ENCODE results near the gene MAPRE2.
"Not testable (repeated sequence)": the region's sequence is repeated elsewhere in the genome, so short reads cannot be mapped to it uniquely, and the experiment has no call there.

The MAPRE2 gene

DNA sequence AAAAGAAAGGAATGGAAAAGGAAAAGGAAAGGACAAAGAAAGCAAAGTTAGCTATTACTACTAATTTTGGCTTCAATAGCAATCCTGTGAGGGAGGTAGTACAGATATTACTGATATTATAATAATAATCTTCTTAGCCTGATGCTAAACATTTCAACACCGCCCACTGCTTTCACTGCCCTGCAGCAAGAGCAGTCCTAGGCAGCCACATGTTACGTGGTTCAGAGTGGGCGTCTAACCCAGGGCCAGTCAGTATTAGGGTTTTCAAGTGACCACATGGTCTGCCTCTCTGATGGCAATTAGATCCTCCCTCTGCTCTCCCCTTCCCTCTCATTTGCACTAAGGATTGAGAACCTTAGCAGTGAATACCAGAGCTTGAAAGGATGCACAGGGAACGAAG is 116.0 kb downstream of the MAPRE2 start:
- no peak for DNase-seq

DNA sequence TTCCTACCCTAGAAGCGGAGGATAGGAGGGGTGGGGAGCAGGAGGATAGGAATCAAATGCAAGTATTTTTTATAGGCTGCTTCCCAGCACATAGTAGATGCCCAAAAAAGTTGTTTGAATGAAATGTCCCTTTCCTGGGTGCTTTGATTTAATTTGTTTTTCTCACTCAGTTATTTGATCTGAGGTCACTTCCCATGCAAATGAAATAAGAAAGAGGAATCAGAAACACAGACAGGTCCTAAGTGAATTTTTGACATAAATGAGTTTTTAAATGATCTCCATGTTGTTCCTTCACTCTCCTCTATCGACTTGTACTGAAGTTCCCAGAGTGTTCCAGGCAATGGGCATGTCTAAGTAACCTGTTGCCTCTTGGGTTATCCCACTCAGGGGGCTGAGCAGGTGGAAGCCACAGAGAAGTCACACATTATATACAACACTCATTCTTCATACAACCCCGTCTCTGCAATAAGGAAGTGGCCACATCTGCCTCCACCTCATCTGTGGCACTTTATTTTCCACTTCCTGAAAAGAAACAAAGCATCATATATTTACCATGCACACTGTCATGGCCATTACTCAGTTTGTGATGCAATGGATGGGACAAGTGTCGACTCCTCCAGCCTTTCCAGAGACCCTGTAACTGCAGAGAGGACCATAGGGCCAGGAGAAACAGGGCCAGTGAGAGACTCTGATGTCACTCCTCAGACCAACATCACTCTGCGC is 117.7 kb downstream of the MAPRE2 start:
- peak; percentile 70 for DNase-seq

DNA sequence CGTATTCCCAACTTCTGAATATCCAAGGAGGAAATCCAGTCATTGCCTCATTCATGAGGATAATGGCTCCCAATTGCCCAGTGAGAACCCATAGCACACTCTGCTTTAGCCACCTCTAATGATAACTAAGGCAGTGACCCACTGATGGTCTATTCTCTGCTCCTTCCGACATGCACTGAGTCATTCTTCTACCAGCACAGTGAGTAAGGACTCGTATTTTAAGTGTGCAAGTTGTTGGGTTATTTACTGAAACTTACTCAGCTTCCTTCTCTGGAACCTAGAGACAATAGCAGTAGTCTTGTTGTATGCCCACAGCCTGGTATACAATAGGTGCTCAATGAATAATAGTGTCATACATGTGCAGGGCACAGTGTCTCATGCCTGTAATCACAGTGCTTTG is 118.6 kb downstream of the MAPRE2 start:
- no peak for DNase-seq

DNA sequence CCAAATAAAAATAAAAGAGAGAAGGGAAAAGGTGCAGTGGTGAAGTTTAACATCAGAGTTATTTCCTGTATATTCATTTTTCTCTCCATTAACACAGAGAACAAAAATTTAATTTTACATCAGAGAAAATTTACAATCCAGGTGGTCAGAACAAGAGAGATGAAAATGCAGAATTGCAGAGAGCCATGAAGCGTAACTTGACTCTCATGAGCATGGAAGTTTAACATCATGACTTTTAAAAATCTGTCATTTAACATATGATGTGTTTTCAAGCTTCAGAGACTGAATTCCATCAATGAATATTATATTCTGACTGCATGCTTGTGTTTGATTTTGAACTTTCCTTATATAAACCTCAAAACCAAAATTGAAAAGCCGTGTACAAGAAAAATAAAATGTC is 120.3 kb downstream of the MAPRE2 start:
- DNase-seq = no peak

DNA sequence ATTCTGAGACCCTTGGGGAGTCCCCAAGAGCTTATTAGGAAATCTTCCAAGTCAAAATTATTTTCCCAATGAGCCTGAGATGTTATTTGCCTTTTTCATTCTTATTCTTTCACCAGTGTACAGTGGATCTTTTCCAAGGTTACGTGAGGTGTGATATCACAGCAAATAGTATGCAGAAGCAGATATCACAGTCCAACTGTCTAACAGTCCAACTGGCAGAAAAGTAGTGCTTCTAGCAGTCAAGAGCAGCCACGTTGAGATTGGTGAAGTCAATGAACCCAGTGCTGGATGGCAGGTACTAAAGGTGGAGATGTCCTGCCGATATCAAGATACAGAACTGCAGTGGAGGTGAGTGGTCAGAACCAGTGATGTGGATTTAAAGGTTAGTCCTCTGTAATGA is 120.7 kb downstream of the MAPRE2 start:
- DNase-seq = no peak

DNA sequence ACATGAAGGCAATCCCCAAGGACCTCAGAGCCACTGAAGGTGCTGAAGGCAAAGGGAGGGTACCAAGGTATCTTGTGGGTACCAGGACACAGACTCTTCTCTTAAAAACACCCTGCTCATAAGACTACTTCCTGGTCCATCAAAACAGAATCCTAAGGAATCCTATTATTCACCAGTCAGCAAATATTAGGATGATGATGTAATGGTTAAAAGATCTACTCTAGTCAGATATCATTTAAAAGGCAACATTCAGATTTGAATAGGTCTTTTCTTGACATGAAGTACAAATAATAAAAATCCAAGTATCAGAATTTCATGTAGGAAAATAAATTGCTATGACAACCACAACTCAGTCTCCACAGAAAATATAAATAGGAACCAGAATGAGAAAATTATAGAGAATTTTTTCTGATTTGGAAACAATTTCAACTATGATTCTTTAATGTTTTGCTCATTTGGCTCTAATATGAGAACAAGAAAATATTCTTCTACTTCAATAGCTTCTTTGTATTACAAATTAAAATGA is 121.9 kb downstream of the MAPRE2 start:
- no peak for DNase-seq

DNA sequence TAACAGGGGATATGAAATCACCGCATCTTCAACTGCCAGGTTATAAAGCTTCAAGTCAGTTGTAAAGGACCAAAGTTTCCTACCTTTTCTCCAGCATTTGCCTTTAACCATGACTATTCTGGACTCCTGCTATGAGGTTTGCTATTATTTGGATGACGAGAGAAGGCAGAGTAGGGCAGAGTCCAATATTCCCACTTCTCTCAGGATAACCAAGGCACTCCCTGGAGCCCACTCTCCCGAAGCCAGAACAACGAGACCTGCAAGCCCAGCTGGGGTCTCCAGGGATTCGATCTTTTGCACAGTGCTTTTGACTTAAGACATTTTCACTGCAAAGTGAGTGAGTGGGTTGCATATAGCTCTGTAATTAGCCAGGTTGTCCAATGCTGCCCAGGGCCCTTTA is 122.5 kb downstream of the MAPRE2 start:
- no peak for DNase-seq

DNA sequence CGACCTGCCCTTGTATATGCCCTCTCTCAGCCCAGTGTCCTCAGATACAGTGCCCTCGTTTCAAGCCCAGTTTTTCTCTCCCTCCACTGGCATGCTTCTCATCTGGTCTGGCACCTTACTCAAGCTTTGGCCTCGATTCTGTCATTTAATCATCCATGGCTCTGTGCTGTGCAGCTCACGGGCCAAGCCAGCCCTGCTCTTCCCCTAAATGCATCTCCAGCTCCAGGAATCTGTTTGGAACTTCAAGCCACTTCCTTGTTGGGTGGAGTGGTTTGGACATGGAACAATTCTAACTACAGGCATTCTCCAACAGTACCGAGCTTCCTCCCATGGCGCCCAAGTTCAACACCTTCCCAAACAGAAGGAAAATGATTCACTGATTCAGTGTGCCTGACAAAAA is 122.9 kb downstream of the MAPRE2 start:
- no peak for DNase-seq

DNA sequence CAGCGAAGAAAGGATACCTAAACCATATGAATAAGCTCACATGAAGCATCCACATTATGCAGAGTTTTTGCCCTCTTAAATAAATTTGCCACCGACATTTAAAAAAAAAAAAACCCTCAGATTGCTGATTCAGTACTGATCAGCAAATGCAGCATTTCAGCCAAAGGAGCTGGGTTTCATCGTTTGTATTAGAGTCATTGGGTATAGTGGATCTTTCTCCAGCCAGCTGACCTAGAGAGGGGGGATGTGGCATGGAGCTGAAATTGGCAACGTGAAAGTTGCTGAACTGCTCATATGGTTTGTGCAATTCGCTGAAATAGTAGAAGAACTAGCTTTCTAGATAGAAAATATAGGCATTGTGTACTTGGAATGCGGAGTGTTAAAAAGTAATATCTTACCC is 126.1 kb downstream of the MAPRE2 start:
- no peak for DNase-seq

DNA sequence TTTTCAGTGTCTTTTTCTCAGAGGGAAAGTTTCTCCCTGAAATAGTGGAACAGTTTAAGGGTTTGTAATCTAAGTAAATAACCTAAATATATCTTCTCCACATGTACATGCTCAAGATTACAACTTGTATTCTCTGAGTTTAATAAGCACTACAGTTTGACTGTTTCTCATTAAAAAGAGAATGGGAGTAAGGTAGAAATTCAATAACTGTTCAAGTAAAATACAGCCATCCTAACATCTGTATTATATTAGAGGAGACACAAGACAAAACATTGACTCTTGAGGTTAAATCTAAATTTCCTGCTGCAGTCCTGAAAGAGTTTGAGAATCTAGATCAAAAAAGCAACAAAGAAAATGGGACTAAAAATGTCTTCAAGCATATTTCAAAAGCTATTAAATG is 126.6 kb downstream of the MAPRE2 start:
- no peak for DNase-seq

DNA sequence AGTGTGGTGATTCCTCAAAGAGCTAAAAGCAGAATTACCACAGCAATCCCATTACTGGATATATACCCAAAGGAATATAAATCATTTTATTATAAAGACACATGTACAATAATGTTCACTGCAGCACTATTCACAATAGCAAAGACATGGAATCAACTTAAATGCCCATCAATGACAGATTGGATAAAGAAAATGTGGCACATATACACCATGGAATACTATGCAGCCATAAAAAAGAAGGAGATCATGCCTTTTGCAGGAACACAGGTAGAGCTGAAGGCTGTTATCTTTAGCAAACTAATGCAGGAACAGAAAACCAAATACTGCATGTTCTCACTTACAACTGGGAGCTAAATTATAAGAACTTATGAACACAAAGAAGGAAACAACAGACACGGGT is 129.1 kb downstream of the MAPRE2 start:
- DNase-seq = not testable (repeated sequence)

DNA sequence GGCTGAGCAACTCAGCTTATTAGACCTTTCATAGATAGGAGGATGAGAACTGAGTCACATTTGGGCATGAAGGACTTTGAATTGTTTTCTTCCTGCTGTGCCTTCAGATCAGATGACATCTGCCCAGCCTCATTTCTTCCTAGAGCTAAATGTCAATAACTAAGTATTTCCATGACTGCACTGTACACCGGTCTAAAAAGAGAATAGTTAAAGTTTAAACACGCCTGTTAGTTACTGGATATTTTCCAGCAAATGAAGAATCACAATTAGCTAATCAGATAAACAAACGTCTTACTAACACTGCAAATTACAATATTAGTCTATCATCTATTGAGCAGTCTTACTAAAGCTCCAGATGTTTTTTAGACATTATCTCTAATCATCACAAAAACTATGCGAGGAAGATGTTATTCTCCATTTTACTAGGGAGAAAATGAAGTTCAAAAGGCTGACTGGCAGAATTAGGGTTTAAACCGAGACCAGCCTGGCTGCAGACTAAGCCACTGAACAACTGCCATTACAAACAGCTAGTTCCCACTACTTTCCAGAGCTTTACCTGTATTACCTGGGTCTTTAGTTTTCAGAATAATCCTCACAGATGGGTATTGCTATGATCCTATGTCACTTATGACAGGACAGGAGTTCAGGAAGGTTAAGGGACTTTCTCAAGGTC is 130.2 kb downstream of the MAPRE2 start:
- DNase-seq = no peak

DNA sequence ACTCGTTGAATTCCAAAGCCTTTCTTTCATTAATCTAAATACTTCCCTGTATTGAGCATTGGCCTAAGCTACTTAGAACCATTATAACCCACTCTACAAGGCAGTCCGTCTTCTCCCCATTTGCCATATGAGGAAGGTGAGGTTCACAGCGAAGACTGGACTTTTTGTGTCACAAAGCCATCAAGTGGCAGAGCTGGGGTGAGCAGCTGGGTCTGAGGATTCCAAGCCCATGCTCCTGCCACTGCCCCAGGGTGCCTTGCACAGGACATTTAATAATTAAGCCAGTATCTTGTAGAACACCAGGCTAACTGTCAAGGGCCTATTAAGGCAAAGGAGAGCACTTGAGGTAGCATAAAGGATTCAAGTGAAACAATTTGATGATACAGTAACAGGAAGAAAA is 130.8 kb downstream of the MAPRE2 start:
- DNase-seq = no peak

DNA sequence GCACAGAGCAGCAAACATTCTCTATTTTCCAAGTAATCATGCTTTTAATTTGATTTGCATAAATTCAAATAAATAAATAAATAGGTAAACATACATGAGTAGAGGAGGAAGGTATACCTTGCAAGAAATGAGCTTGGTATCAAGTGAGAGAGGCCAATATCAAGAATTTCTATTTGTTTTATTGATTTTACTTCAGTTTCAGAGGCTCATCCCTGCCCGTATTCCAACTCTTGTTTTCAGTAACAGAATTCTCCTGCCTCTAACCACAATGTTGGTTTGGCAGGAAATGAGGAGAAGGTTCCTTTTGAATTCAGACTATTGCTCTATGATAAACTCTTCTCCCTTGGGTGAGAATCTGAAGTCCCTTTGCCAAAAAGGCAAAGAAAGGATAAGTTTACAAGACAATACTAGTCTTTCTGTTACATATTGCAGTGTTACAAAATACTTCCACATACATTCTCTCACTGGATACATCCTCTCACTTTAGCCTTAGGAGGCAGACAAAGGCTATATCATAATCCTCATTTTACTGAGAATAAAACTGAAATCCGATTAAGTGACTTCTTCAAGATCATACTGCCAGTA is 131.3 kb downstream of the MAPRE2 start:
- no peak for DNase-seq

DNA sequence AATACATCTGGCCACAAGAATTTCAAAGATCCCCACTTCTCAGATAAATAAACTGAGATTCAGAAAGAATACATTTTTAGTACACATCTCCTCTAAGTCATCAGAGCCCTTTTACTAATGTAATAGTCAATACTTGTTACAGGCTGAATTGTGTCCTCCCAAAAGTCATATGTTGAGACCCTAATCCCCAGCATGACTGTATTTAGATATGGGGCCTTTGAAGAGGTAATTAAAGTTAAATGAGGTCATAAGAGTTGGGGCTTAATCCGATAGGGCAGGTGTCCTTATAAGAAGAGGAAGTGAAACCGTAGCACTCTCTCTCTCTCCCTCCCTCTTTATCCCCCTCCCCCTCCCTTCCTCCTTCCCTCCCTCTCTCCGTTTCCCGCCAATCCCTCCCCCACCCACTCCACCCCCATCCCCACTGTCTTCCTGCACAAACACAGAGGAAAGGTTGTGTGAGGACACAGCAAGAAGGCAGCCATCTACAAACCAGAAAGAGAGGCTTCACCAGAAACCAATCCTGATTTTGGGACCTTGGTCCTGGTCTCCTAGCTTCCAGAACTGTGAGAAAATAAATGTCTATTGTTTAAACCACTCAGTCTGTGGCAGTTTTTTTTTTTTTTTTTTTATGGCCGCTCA is 133.0 kb downstream of the MAPRE2 start:
- DNase-seq = peak; percentile 74

DNA sequence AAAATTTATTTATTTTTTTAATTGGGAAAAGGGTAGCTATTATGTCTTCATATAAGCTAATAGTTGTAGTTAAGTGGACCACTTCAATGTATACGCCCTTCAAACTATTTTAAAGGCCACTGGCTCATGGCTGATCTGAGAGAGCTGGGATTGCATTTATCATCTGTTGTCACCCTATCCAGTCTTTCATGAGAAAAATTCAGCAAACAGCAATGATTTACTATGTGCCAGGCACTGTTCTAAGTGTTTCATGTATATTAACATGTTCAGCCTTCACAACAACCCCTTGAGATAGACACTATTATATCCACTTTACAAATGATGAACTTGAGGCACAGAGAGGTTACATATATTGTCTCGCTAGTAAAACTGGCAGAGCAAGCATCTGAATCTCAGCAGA is 133.5 kb downstream of the MAPRE2 start:
- no peak for DNase-seq

DNA sequence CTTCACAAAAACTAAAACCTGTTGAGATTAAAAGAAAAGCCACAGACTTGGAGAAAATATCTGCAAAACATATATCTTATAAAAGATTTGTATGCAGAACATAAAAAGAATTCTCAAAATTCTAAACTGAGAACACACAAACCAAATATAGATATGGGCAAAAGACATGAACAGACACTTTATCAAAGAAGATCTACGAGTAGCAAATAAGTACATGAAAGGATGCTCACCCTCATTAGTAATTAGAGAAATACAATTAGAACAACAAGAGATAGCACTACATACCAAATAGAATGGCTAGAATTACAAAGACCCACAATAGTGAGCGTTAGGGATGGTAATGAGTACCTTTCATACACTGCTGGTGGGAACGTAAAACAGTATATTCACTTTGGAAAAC is 135.7 kb downstream of the MAPRE2 start:
- DNase-seq = no peak

DNA sequence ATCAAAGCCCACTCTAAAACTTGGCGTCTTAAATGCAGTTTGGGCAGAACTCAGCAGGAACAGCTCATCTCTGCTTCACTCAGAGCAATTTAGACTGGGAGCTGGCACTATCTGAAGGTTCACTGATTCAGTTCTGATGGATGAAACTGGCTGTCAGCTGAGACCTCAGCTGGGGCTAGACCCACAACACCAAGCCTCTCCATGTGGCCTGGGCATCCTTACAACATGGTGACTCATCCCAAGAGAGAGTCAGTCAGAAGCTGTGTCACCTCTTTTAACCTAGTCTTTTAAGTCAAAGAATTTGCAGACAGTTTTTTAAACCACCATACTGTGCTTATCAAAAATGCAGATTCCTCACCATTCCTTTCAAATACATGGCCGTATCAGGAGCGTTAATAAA is 137.0 kb downstream of the MAPRE2 start:
- DNase-seq = no peak

DNA sequence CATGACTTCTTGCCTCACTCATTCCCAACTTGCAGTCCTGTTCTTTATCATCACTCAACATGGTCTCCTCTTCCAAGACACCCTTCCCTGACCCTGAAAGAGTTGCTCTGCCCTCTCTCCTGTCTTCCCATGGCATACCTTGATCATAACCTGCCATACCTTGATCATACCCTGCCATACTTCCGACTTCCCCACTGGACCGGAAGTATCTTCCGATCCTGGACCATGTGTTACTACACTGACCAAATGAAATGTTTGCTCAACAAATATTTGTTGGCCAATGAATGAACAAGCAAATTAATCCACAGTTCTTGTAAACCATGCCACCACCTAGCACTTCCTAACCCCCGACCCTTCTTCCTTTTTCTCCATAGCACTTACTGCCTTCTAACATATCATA is 138.7 kb downstream of the MAPRE2 start:
- DNase-seq = no peak

DNA sequence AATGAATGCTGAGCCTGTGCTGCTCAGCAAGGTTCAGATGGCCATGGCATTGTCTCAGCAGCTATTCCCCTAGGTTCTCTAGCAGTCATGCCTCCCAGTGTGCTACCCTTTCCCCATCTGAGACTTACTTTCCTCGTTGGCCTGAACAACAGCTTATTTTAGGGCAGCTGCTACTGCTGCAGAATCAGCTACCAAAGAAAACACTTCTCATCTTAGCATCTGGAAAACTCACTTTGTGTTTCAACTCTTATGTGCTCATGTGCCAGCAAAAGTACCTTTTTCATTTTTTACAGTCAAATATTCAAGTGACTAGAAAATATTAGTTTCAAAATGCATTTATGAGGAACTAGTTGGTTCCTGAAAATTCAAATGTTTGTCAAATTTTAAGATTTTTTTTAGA is 139.2 kb downstream of the MAPRE2 start:
- no peak for DNase-seq

DNA sequence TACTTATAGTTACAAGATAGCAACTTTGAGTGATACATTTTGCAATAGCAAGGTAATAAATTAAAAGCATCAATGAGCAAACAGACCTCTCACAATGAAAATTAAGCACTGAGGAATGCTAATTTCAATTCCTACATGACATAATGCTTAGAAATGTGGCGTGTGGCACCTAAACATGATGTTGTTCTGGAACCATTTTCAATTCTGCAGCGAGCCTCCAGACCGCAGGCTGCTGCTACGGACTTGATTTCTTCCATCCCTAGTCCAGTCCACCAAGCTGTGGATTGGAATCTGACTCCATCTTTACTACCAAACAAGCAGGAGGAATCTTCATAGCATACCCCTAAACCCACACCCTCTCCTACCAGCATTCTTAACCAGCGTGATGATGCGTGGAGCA is 140.9 kb downstream of the MAPRE2 start:
- no peak for DNase-seq

DNA sequence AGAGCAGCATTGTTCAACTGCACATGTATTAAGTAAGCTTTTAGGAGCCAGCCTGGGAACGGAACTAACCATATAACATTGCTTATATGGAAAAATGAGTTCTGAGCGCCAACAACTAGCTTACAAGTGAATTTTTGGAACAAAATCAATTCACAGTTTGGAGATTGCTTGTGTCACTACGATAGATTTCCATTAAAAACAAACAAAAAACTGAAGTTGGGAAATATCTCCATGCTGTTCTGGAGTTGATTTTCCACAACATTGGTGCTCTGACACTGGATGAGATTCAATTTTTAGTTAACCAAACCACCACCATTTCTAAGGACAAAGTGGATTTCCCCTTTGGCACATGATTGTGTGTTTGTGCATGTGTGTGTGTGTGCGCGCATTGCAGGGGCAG is 142.7 kb downstream of the MAPRE2 start:
- no peak for DNase-seq

DNA sequence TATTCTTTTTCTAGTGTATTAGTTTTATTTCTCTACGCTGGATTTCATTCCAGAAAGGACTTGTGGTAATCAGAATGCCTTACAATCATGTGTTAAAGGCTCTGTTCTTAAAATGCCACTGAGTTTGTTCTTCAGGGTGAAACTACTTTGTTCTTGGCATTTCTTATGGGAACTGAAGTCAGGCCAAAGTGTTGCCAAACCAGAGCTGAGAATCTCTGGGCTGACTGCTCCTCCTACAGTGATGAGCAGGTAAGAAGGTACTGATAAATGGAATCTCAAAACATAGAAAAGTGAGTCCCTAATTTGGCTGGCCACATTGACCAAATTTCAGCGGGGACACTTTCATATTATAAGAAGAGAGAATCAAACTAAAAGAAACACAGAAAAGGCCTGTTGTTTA is 144.6 kb downstream of the MAPRE2 start:
- no peak for DNase-seq

Measured in hematopoietic multipotent progenitor cell treated with erythropoietin and hydrocortisone succinate and interleukin-3 and kit ligand, for 4 days (in vitro differentiated cells).